B cell (primary cell): ENCODE results near the gene IFI35. TPM values are rescaled to one million over a fixed set of nuclear protein-coding genes. Genes with fewer than 3 reads are reported as not detected.

Experiments used
- ATAC-seq: fragments of 200-7000 bp; cut with Tn5 transposase; one replicate; pipeline ENCODE4 v1.10.0; 2021; ENCODE audit warnings: low read depth, mild to moderate bottlenecking, moderate number of reproducible peaks, moderate library complexity
- CTCF ChIA-PET: fragments of 350-600 bp; sonication (Branson Sonifier 250); formaldehyde crosslinking; loops from one replicate; lab custom pipeline; 2021; ENCODE audit warnings: antibody characterized with exemption, inconsistent platforms; lab: Charles Lee
- POLR2A ChIA-PET: fragments of 350-600 bp; sonication (Branson Sonifier 250); formaldehyde crosslinking; loops from one replicate; lab custom pipeline; 2021; ENCODE audit warnings: antibody characterized with exemption; lab: Charles Lee
- DNase-seq: peaks from one replicate; pipeline ENCODE4 v3.0.0; 2013
- H2AFZ ChIP-seq: 2 replicates; pipeline ENCODE4 v1.6.1; 2012; ENCODE audit warnings: mild to moderate bottlenecking, low read depth, low read length; ENCODE audit not compliant: insufficient read depth, poor library complexity, severe bottlenecking
- H3K27ac ChIP-seq, 2 donors: 1 replicate in 1 of 2; 2 replicates in 1 of 2; pipeline ENCODE4 v1.5.1; 2012 to 2013; ENCODE audit warnings: low read length in 2 of 2, mild to moderate bottlenecking in 2 of 2, moderate library complexity in 1 of 2
- H3K27me3 ChIP-seq, 4 experiments: fragments of 200-600 bp in 1 of 4; sonication (generic) in 1 of 4; replicated peaks in 1 of 4; 1 replicate in 2 of 4; 2 replicates in 2 of 4; pipeline versions ENCODE4 v1.6.1 to v1.7.0; 2013 to 2016; ENCODE audit warnings: low read length in 3 of 4, mild to moderate bottlenecking in 2 of 4, mixed read lengths in 1 of 4, moderate library complexity in 1 of 4; ENCODE audit not compliant: insufficient read depth in 4 of 4, control insufficient read depth in 3 of 4; ENCODE audit errors: control extremely low read depth in 1 of 4
- H3K36me3 ChIP-seq, 2 experiments: replicated peaks in 1 of 2; 1 replicate in 1 of 2; 2 replicates in 1 of 2; pipeline versions ENCODE4 v1.6.1 to v1.7.1; 2013; ENCODE audit warnings: low read length in 1 of 2; ENCODE audit not compliant: insufficient read depth in 2 of 2, control insufficient read depth in 1 of 2; ENCODE audit errors: control extremely low read depth in 1 of 2, extremely low read depth in 1 of 2
- H3K4me1 ChIP-seq, 2 donors: fragments of 200-600 bp in 1 of 2; sonication (generic) in 1 of 2; 1 replicate in 1 of 2; 2 replicates in 1 of 2; pipeline versions ENCODE4 v1.5.1 to v1.6.1; 2013 to 2017; ENCODE audit warnings: low read length in 2 of 2; ENCODE audit not compliant: control insufficient read depth in 2 of 2, insufficient read depth in 2 of 2
- H3K4me2 ChIP-seq: replicated peaks from 2 replicates; pipeline ENCODE3; 2012; ENCODE audit warnings: mild to moderate bottlenecking, low read depth, low read length; ENCODE audit not compliant: poor library complexity, severe bottlenecking
- H3K4me3 ChIP-seq, 5 experiments: fragments of 200-600 bp in 1 of 5; sonication (generic) in 1 of 5; 1 replicate in 3 of 5; 2 replicates in 2 of 5; pipeline versions ENCODE4 v1.5.1 to v1.7.0; 2011 to 2016; ENCODE audit warnings: low read length in 4 of 5, mild to moderate bottlenecking in 4 of 5, low read depth in 2 of 5, control low read depth in 1 of 5, moderate library complexity in 1 of 5; ENCODE audit not compliant: insufficient read depth in 1 of 5; ENCODE audit errors: control extremely low read depth in 1 of 5, extremely low read depth in 1 of 5
- H3K79me2 ChIP-seq: fragments of 200-600 bp; sonication (generic); one replicate; pipeline ENCODE4 v1.6.0; 2016; ENCODE audit warnings: low read length; ENCODE audit not compliant: control insufficient read depth, insufficient read depth
- H3K9ac ChIP-seq: fragments of 200-600 bp; sonication (generic); 2 replicates; pipeline ENCODE4 v1.6.1; 2017; ENCODE audit warnings: mild to moderate bottlenecking, low read length, moderate library complexity
- H3K9me3 ChIP-seq, 3 donors: one replicate each; pipeline versions ENCODE4 v1.6.1 to v1.7.1; 2013; ENCODE audit warnings: low read length in 2 of 3; ENCODE audit not compliant: control insufficient read depth in 2 of 3, insufficient read depth in 1 of 3; ENCODE audit errors: control extremely low read depth in 1 of 3
- H4K20me1 ChIP-seq: 2 replicates; pipeline ENCODE4 v1.6.0; 2012; ENCODE audit warnings: mild to moderate bottlenecking, low read length; ENCODE audit not compliant: insufficient read depth, control insufficient read depth, poor library complexity, severe bottlenecking
- H3K27ac Mint-ChIP-seq: one replicate; pipeline ENCODE4 v1.8.0; 2021; ENCODE audit warnings: mixed read lengths
- H3K27me3 Mint-ChIP-seq: one replicate; pipeline ENCODE4 v1.8.0; 2021; ENCODE audit warnings: mixed read lengths
- H3K4me1 Mint-ChIP-seq: one replicate; pipeline ENCODE4 v1.8.0; 2021; ENCODE audit warnings: mixed read lengths
- H3K4me3 Mint-ChIP-seq: one replicate; pipeline ENCODE4 v1.8.0; 2021; ENCODE audit warnings: mixed read lengths
- H3K9me3 Mint-ChIP-seq: one replicate; pipeline ENCODE4 v1.8.0; 2022; ENCODE audit warnings: mixed read lengths; ENCODE audit not compliant: insufficient read depth
- EZH2 ChIP-seq: IDR thresholded peaks from 2 replicates; pipeline ENCODE4 v1.6.1; 2012; ENCODE audit warnings: borderline replicate concordance, low read depth, mild to moderate bottlenecking, moderate library complexity, low read length; ENCODE audit not compliant: insufficient read depth, poor library complexity, severe bottlenecking
- WGBS: methylation state at CpG from one replicate; pipeline ENCODE4 v1.1.5; 2013; ENCODE audit warnings: missing lambda C conversion rate; ENCODE audit not compliant: insufficient coverage; 5-methylcytosine and 5-hydroxymethylcytosine counted together
- intact Hi-C: fragments of 100-400 bp; cut with micrococcal nuclease; formaldehyde crosslinking; loops from one replicate; pipeline ENCODE4 v1.10.0; 2022
- polyA plus RNA-seq: library from polyadenylated mRNA; depleted of rRNA; stranded (reverse); fragments of >200 nt; gene quantifications from 2 replicates; pipeline ENCODE4 v1.2.3, GENCODE V29; 2012
- total RNA-seq, 2 donors: library from RNA; stranded (reverse); fragments of 120-200 nt in 1 of 2; gene quantifications; 1 replicate in 1 of 2; 2 replicates in 1 of 2; pipeline versions ENCODE4 v1.2.3 to v1.2.4, GENCODE V29; 2013 to 2022
- TF ChIP-seq, protein P1 (sequence below): fragments of 200-600 bp; IDR thresholded peaks from one replicate; pipeline ENCODE4 v1.8.0; 2022; ENCODE audit warnings: antibody characterized with exemption, mild to moderate bottlenecking

Gene IFI35
- total and polyA plus RNA-seq, 2 donors (not counting 1 experiment from before 2014, with no cell fraction given): 37.2 to 42.2 TPM

- H4K20me1 ChIP-seq: no peaks in the 10 kb centered on the region
- peak within 1 kb of the TSS; percentile 96 for H3K27ac Mint-ChIP-seq
- ChIA-PET POLR2A (interaction anchor here (0.5 to 2.2 kb wide), 2 partner anchors 18 to 150 kb away, joined by 5 to 13 read pairs; partner anchors contain the start of gene RPL27), CTCF (interaction anchor here (1.5 to 2.2 kb wide), 2 partner anchors 18 to 355 kb away, joined by 4 to 14 read pairs; partner anchors contain the start of gene RPL27)
- H2AFZ ChIP-seq: peak within 1 kb of the TSS; percentile 81
- peaks cover 48% of the 10 kb centered on the region for H3K79me2 ChIP-seq
- TF ChIP-seq, protein P1, sequence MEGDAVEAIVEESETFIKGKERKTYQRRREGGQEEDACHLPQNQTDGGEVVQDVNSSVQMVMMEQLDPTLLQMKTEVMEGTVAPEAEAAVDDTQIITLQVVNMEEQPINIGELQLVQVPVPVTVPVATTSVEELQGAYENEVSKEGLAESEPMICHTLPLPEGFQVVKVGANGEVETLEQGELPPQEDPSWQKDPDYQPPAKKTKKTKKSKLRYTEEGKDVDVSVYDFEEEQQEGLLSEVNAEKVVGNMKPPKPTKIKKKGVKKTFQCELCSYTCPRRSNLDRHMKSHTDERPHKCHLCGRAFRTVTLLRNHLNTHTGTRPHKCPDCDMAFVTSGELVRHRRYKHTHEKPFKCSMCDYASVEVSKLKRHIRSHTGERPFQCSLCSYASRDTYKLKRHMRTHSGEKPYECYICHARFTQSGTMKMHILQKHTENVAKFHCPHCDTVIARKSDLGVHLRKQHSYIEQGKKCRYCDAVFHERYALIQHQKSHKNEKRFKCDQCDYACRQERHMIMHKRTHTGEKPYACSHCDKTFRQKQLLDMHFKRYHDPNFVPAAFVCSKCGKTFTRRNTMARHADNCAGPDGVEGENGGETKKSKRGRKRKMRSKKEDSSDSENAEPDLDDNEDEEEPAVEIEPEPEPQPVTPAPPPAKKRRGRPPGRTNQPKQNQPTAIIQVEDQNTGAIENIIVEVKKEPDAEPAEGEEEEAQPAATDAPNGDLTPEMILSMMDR: no peak
- no peak for TF ChIP-seq EZH2
- peak within 1 kb of the TSS; percentile 79 for H3K9ac ChIP-seq
- WGBS: 30% methylated on average over 18 of the region's 21 CpGs
- no peak for DNase-seq
- intact Hi-C loops: loop anchor here (1.0 to 10.0 kb wide), 7 partner anchors 15 to 409 kb away; partner anchors contain the start of genes AARSD1, PLEKHH3, PSME3 and RETREG3
- no peaks in the 10 kb centered on the region for H3K27me3 Mint-ChIP-seq
- no peaks in the 10 kb centered on the region for H3K9me3 Mint-ChIP-seq
- no peaks in the 10 kb centered on the region for H3K9me3 ChIP-seq
- H3K4me1 ChIP-seq: peaks cover 38 to 48% of the 10 kb centered on the region in 2 donors
- peak within 1 kb of the TSS; percentile 83 to 90 (median 88) for H3K4me3 ChIP-seq
- peak within 1 kb of the TSS; percentile 80 to 86 for H3K27ac ChIP-seq
- peak within 1 kb of the TSS; percentile 93 for H3K4me2 ChIP-seq
- peak; percentile 5 for ATAC-seq
- H3K27me3 ChIP-seq: no peaks in the 10 kb centered on the region
- H3K4me1 Mint-ChIP-seq: peaks cover 39% of the 10 kb centered on the region
- peak within 1 kb of the TSS; percentile 99 for H3K4me3 Mint-ChIP-seq
- peaks cover 0 to 3% of the 10 kb centered on the region in 2 experiments for H3K36me3 ChIP-seq
These were observed 26.9 kb upstream of the IFI35 start, which contains the start of gene PTGES3L for GRCh38 chr17:42979511-42980273. Gene PTGES3L, minus strand, starts transcription at chr17:42980080. Its CDS starts 27 bp downstream, at chr17:42980053.
